NOMO-1 (cell line): ENCODE results near the gene TNIK.

Experiments
- DNase-seq, 2 experiments: peaks; one replicate each; lab custom pipeline; 2025; ENCODE audit not compliant: unreplicated experiment in 2 of 2; lab: John Stamatoyannopoulos, UW

Gene TNIK

GRCh38 chr3:171240504-171240835 is 219.7 kb downstream of the TNIK start:
- DNase-seq = no peak

GRCh38 chr3:171239757-171240503 is 220.3 kb downstream of the TNIK start:
- no peak for DNase-seq

DNA sequence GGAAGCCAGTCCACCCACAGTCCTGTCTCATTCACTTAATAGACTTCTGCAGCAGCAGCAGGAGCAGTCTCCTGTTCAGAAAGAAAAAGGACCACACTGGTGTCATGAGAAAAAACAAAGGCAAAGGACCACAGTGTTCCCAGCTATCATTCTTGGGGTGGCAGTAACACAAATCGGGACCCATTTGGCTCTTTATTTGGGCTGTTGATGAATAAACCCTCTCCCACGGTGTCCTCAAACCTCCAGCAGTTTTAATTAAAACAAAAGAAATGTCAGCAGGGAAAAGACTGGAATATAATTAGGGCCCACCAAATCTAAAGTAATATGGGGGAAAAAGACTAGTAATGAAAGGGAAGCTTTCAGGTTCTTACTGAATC is 223.2 kb downstream of the TNIK start:
- DNase-seq = no peak

DNA sequence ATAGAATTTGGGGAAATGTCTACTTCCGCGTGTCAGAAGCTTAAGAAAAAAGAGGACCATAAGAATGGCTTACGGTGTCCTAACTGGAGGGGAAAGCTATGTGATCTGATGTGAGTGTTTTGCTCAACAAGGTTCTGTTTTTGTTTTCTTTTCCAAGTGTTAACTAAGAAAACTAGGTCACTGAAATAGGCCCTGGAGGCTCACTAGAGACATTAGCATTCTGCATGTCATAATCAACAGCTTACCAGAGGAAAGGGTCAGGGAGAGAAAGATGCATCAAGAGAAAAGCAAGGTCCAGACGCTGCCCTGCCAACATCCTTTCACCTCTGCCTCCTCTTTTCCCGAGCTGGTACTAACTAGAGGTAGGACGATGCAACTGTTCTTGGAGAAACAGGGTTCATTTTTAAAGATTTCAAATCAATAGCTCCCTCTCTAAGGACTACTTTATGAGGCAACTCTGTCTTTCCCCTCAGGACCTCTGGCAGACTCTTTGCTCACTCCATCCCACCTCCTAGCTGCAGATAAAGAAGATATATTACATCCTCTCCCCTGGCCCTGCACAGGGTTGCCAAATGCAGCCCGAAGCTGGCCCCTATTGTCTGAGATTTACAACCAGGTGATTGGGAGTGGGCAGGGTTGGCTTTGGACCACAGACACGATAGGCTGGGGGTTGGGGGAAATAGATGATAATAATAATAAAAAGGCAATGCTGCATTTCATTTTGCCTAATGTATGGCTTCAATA is 223.8 kb downstream of the TNIK start:
- DNase-seq = no peak

DNA sequence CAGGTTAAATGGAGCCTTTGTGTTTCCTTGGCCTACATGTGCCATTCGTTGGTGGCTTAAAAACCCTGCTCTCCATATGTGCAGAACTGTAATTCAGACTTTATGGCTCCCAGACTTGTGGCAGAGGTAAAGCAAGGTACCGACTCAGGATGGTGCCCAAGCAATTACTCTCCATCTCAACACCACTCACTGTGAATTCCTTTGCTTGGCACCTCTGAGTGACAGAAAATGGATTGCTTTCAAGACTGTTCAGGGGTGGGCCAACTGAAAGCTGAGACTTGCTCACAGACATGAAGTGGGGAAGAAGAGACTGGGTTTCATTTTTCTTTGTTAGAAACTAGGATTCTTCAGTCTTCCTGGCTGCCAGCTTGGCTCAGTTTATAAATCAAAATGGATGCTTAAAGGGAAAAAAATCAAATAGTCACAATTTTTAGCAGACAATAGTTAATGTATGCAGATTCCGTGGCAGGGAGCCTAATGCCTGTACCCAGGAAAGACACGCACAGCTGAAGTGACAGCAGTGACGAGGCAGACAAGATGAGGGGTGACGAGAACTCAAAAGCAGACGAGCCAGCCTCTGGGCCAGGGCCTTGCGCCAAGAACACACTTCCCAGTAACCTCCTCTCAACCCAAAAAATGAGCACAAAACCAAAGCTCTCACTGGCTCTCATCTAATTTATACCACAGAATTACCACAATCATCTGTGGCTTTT is 225.8 kb downstream of the TNIK start:
- no peak for DNase-seq

DNA sequence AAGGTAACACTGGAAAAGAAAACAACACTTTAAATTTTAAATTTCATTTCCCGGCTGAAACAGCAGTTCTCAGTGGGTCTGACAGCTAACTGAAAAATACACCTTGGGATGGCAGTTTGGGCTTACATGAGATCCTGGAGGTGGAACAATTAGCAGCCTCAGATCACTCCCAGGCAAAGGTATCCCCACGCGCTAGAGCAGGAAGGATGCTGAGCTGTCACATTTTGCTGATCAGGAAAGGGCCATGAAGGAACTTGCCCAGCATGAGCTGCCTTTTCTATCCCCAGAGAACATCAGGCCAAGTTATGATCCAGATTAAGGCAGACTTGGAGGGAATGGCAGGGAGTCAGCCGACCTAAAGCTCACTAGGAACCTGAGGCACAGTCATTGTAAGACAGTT is 228.8 kb downstream of the TNIK start:
- DNase-seq = no peak

- DNase-seq = no peak
Observed at GRCh38 chr3:171230865-171231264, 229.3 kb downstream of the TNIK start.

DNA sequence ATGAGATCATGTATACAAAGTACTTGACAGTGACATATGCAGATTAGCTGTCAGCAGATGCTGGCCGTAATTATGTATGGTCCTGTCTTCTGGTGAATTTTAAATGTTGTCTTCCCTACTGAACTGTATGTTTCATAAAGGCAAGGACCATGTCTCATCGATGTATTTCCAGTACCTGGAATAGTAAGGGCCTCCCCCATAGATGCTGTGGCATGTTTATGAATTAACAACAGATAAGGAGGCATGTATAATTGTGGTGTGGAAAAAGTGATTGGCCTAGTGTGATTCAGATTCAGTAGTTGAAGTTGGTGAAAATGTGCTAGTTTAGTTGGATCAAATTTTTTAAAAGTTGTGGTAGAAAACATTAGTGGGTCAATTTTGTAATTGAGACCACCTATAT is 231.0 kb downstream of the TNIK start:
- no peak for DNase-seq

DNA sequence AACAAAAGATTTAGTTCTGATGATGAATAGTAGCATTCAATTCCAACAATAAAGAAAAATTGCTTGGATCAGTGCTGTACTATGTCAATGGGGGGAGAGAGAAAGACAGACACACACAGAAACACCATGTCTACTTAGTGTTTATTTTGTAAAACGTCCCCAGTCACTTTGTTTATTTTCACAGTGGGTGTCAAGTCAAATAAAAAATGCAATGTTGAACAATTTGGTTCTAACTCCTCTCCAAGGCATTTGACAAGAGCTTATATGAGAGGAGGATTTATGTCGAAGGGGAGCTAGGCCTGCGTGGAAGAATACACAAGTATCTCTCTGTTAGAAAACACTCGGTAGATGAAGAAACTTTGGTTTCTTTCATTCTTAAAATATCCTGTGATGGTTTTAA is 232.0 kb downstream of the TNIK start:
- no peak for DNase-seq

DNA sequence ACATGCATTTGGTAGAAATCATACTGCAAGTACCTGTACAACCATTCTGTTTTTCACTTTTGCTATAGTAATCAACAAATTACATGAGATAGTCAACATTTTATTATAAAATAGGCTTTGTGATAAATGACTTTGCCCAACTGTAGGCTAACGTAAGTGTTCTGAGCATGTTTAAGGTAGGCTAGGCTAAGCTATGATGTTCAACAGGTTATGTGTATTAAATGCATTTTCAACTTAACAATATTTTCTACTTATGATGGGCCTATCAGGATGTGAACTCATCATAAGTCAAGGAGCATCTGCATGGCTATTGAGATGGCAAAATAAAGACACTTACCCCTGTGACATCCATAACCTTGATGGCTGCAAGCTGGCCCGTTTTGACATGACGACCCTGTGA is 232.4 kb downstream of the TNIK start:
- no peak for DNase-seq

DNA sequence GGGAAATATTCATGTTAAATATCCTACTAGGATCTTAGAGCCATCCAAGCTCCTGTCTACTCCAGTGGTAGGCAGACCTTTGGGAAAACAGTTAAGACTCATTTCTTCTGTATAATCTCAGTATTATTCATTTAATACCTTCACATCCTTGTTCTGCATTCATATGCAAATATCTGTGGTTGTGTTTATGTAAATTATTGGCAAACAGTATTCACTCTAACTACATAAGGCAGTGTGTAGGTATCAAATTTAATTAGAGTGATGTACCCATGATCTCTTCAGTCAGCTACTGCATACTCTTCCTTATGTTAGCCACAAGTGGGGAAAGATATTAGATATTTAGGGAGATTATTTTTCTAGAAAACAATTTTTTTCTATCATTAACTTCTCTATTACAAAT is 232.8 kb downstream of the TNIK start:
- DNase-seq = no peak

- no peak for DNase-seq
Observed at GRCh38 chr3:171226794-171227193, 233.4 kb downstream of the TNIK start.

DNA sequence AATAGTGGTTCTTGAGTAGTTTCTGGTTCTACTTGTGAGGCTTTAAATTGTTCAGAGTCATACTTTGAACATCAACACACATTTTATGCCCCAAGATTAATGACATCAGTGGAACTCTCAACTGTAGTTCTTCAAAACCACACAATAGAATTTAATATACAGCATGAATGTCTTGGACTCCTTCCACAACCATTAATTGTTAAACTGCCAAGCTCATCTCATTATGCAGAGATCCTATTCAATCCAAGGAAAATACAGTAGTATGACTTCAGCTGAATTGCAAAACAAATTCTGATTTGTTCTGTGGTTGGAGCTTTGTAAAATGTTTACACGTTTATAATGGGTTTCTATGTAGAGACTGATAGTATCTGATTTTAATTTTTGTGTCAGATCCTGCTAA is 234.5 kb downstream of the TNIK start:
- DNase-seq = no peak

DNA sequence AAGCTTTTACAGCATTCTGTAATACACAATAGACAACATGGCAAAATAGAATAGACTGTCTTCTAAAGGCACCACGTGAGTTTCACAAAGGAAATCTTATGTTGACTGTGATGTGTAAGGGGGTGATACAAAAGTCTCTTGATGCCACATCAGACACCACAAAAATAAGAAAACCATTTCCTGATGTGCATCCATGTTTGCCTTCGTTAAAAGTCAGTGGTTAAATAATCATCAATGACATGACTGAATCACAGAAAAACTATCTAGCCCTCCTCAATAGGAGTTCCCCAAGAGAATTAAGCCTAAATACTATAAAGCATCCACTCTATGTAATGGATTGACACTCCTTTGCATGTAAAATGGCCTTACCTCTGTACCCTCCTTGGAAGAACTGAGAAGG is 235.0 kb downstream of the TNIK start:
- no peak for DNase-seq

DNA sequence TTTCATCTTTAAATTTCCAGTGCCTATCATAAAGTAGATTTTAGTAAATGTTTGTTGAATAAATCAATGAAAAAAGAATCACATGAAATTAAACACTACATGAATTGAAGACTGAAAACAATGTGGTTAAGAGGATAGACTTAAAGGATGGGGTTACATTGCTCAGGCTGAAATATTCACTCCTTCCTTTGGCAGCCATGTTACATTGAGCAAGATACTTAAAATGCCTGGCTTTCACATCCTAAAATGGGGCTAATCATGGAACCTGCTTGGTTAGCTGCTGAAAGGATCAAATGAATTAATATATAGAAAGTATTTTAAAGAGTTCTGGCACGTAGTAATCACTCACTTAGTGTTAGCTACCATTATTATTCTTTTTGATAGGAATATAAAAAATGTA is 236.8 kb downstream of the TNIK start:
- no peak for DNase-seq

DNA sequence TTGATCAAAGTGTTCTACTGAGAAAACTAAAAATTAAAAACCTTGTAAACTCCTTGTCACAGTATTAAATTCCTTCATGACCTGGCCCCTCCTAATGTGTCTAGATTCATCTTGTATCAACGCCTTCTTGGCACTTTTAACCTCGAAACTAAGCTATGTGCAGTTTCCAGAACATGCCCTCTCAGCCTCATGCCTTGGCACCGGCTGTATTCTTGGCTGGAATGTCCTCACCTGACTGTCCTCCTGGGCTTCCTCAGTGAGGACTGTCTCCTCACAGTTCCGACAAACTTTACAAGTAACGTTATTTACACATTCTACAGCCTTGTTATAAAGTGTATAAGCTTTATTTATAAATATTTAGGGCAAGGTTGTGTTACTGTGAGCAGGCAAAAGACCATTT is 237.2 kb downstream of the TNIK start:
- DNase-seq = no peak

GRCh38 chr3:171221597-171221996 is 238.6 kb downstream of the TNIK start:
- DNase-seq = no peak

- DNase-seq = no peak
Observed at GRCh38 chr3:171221104-171221503, 239.1 kb downstream of the TNIK start.

DNA sequence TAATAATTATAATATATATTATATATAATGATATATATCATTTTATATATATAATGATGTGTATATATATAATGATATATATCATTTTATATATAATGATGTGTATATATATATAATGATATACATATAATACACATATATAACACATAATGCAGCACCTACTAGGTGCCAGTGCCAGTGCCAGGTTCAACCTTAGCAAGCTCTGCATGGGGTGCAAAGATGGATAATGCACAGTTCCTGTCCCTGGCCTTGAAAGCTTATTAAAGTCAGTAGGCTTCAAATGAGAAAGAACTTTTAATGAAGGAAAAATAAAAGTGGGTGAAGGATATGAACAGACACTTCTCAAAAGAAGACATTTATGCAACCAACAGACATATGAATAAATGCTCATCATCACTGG is 240.9 kb downstream of the TNIK start:
- no peak for DNase-seq

DNA sequence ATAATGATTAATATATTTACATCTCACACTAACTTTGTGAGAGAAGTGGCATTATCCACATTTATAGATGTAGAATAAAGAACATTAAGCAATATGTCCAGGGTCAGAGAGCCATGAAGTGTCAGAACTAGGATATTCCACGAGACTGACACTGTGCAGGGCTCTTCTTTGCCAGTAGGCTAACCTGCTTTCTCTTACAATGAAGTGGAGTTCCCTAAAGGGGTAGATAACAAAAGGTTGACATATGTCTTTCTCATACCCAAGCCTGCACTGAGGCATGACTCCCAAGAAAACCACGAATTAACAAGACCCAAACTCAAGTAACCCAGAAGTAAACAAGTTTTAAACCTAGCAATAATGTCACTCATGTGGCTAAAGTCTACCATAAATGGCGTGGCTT is 242.1 kb downstream of the TNIK start:
- DNase-seq = peak in 1 of 2 experiments; percentile 18

DNA sequence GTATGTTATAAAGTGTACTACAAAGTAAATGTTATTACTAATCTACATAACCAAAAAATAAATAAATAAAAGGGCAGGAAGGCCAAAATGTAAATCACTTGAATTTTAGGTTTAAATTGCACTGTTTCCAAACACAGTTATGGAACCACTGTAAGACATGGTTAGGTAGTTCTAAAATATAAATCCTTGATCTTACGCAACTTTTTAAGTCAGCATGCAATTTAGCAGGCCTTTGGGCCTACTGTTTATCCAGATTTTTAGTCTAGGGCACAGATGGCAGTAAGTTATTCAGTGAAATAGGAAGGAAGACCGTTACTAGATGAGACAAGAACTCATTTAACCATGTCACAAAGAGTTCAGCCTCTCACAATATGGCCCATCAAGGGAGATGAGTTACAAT is 246.3 kb downstream of the TNIK start:
- DNase-seq = no peak

DNA sequence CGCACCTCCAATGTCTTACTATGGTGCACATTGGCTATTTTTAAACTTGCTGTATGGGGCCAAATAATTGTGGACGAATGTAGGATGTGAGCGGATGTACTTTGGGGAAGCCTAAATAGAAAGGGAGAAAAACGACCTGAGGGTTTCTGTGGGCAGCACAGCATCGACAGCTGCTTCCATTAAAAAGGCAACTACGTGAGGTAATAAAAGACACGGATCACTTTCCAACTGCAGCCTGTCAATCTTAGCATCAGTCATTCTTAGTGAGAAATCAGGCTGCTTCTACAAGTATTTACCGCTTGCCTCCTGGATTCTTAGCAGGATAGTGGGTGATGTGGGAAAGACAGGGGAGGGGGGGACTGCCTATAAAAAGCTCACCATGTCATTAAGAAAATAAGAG is 247.0 kb downstream of the TNIK start:
- DNase-seq = no peak
